Measurements from ENCODE around the gene BAIAP3.

BAIAP3 gene

DNA sequence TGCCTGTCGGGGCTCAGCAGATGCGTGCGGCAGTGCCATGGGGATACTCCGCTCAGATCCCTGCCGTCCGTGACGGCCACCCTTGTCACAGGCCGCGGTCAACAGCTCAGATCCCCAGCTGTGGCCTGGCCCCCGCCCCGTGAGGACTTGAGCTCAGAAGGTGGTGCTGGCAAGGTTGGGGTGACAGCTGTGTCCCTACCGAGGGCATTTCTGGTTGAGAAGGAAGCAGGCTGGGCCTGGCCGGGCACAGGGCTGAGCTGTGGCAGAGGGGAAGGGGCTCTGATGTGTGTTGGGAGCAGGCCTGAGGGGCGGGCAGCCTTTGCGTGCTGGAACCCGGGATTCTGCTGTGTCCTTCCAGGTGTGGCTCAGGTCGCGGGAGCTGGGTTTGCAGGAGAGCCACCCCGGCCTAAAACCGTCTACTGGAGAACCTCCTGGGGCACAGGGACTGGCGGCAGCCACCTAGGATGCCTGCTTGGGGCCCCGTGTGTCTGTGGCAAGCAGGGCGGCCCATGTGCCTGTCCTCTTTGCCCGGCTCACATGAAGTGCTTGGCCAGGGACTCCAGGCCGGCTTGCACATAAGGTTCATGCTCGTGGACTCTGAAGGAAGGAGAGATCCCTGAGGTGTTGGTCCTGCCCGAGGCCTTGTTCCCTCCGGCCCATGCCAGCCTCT lies 18.9 kb upstream of the BAIAP3 start:
- TF ChIP-seq, protein P1, sequence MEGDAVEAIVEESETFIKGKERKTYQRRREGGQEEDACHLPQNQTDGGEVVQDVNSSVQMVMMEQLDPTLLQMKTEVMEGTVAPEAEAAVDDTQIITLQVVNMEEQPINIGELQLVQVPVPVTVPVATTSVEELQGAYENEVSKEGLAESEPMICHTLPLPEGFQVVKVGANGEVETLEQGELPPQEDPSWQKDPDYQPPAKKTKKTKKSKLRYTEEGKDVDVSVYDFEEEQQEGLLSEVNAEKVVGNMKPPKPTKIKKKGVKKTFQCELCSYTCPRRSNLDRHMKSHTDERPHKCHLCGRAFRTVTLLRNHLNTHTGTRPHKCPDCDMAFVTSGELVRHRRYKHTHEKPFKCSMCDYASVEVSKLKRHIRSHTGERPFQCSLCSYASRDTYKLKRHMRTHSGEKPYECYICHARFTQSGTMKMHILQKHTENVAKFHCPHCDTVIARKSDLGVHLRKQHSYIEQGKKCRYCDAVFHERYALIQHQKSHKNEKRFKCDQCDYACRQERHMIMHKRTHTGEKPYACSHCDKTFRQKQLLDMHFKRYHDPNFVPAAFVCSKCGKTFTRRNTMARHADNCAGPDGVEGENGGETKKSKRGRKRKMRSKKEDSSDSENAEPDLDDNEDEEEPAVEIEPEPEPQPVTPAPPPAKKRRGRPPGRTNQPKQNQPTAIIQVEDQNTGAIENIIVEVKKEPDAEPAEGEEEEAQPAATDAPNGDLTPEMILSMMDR (IDR thresholded peaks at IDR 0.05; ENCODE audit: low read depth, low read length), result no peak
- Histone ChIP-seq H3K27me3 (no peaks in the 10 kb centered on the region), H3K36me3 (peaks cover 73% of the 10 kb centered on the region), H3K4me3 (ENCODE audit: low read depth, low read length) (no peak overlapping the region), H3K4me1 (no peaks in the 10 kb centered on the region), H3K9me3 (no peaks in the 10 kb centered on the region)
- DNase-seq, result no peak

DNA sequence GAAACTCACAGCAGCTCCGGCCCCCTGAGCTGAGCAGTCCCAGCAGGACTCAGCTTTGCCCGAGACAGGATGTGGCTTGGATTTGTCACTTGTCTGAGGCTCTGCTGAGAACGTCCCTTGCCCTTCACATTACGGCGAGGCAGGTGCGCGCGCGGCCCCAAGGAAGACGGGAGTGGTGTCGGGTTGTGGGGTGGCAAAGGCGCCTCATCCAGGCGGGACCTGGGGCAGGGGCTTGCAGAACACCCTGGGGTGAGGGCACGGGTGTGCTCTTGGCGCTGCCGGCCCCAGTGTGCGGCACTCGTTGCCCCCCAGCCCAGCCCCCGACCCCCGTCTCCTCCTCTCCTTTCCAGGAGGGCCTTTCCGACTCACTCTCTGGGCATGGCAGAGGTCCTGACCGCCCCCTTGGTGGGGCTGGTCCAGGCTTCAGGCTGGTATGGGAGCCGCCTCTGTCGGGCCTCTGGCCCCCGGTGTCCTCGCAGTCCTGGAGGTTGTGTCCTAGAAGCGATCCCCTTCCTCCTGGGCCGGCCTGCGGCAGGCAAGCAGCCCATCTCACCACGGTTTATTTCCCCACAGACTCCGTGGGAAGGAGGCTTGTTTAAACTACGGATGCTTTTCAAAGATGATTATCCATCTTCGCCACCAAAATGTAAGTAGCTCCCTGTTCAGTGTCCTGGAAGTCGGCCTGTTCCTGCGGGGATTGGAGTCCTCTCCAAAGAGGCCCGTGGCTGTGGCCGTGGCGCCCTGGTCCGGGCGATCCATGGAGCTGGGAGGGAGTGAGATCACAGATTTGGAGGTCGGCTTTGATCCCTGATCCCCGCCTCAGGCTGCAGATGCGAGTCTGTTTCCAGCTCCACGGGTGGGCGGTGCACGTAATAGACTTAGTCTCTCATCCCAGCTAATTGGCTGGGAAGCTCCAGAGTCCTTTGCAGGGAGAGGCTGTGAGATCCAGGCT lies 18.1 kb upstream of the BAIAP3 start:
- no peaks in the 10 kb centered on the region for H3K4me1 ChIP-seq
- no peak overlapping the region for H3K4me3 ChIP-seq (ENCODE audit: low read depth, low read length)
- peaks cover 81% of the 10 kb centered on the region for H3K36me3 ChIP-seq
- DNase-seq, result no peak
- TF ChIP-seq, protein P1 (IDR thresholded peaks at IDR 0.05; ENCODE audit: low read depth, low read length), result no peak
- no peaks in the 10 kb centered on the region for H3K27me3 ChIP-seq
- no peaks in the 10 kb centered on the region for H3K9me3 ChIP-seq

DNA sequence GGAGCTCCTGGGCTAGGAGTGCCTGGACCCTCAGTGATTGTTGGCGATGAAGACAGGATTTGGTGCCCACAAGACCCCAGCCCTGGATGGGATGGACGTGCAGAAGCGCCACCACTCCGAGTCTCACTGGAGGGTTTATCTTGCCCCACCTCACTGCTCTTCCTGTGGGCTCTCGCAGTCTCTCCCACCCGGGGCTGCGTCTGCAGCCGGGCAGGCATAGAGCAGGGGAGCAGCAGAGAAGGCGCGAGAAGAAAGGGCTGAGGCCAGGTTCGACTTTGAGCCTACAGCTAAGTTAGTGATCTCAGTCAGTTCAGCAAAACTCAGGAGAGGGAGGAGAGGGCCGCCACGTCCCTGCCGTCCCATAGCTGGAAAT lies 17.4 kb upstream of the BAIAP3 start:
- no peaks in the 10 kb centered on the region for H3K4me1 ChIP-seq
- peaks cover 88% of the 10 kb centered on the region for H3K36me3 ChIP-seq
- no peak overlapping the region for H3K4me3 ChIP-seq (ENCODE audit: low read depth, low read length)
- no peak for DNase-seq
- H3K9me3 ChIP-seq, result no peaks in the 10 kb centered on the region
- no peaks in the 10 kb centered on the region for H3K27me3 ChIP-seq
- TF ChIP-seq, protein P1 (IDR thresholded peaks at IDR 0.05; ENCODE audit: low read depth, low read length), result no peak

DNA sequence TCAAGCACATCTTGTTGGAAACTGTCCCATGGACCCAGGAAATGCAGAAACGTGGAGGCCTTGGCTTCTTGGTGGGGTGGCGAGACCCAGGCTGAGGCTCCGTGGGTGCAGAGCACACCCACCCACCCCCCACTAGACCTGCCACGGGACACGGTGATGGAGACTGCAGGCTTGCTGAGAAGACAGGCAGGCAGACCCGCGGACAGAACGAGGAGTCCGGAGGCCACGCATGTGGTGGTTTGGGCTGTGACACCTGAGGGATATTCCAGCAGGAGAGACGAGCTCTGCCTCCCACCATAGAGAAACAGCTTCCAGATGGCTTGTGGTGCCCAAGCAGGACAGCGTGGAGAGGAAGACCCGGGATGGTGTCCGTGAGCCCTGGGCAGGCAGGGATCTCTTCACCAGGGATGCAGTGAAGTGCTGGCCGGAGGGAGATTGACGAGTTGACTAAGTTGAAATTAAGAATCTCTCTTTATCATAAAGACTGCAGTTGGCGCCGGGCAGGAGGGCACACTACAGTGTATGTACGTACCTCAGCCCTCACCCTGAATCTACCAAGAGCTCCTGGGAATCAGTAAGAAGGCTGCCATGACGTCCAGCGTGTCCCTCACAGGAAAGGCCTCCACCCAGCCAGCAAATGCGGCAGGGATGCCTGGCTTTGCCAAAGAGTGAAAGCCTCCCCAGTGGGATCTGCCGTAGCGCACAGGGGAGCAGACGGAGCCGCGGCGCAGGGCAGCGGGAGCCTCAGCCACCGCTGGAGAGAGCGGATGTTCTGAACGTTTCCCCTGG lies 15.8 kb upstream of the BAIAP3 start:
- Histone ChIP-seq H3K4me3 (ENCODE audit: low read depth, low read length) (no peak overlapping the region), H3K36me3 (peaks cover 90% of the 10 kb centered on the region), H3K9me3 (no peaks in the 10 kb centered on the region), H3K27me3 (no peaks in the 10 kb centered on the region), H3K4me1 (no peaks in the 10 kb centered on the region)
- DNase-seq, result peak; percentile 9
- TF ChIP-seq, protein P1 (IDR thresholded peaks at IDR 0.05; ENCODE audit: low read depth, low read length), result no peak

DNA sequence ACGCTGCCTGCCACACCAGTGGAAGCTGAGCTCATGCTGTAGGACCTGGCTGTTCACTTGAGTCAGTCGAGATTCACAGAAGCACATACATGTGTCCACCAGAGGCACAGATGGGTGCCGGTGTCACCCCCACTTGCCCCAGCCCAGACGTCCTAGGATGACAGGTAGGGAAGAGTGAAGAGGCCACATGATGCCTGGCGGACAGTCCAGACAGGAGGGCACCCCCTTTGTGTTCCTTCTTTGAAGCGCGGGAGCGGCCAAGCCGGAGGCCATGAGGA lies 15.2 kb upstream of the BAIAP3 start:
- no peaks in the 10 kb centered on the region for H3K27me3 ChIP-seq
- H3K36me3 ChIP-seq, result peaks cover 87% of the 10 kb centered on the region
- no peak overlapping the region for H3K4me3 ChIP-seq (ENCODE audit: low read depth, low read length)
- no peak for DNase-seq
- H3K9me3 ChIP-seq, result no peaks in the 10 kb centered on the region
- H3K4me1 ChIP-seq, result no peaks in the 10 kb centered on the region
- TF ChIP-seq, protein P1 (IDR thresholded peaks at IDR 0.05; ENCODE audit: low read depth, low read length), result no peak

Data from BE2C (cell line).